GM18507 (cell line): ENCODE results near the gene RTF1.

ENCODE experiments used
- DNase-seq: peaks from one replicate; pipeline ENCODE4 v3.0.0; 2011; ENCODE audit warnings: low read depth; ENCODE audit not compliant: insufficient read length; ENCODE audit errors: extremely low spot score
- FAIRE-seq: peaks from 2 replicates; lab custom pipeline; 2011; peaks lifted over from hg19 to GRCh38; lab: Jason Lieb, UNC

RTF1 gene

DNA sequence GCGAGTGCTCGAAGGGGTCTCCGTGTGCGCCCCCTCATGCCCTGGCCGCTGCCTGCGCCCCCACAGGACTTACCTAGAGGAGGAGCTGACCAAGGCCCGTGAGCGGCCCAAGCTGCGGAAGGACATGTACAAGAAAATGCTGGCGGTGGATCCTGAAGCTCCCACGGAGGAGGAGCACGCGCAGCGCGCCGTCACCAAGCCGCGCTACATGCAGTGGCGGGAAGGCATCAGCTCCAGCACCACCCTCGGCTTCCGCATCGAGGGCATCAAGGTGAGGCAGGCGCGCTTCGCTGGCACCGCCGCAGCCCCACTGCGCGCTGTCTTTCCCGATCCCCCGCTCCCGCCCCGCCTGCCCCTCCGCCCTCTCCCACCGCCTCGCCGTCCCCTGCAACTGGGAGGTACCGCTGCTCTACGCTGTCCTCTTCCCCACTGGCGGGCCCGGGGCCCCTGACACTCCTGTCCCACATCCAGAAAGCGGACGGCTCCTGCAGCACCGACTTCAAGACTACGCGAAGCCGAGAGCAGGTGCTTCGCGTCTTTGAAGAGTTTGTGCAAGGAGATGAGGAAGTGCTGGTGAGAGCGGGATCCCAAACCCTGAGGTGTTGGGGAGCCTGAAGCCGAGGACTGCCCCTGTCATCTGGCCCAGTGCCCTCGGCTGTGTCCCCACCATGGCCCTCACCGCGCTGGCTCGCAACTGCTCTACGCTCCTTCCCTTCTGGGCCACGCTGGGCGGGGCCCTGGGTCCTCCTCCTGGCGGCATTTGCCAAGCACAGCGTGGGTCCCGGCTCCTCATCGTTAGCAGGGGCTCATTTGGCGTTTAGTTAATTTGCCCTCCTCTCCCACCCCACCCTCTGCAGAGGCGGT is 85.3 kb downstream of the RTF1 start:
- no peak for FAIRE-seq
- DNase-seq: no peak

DNA sequence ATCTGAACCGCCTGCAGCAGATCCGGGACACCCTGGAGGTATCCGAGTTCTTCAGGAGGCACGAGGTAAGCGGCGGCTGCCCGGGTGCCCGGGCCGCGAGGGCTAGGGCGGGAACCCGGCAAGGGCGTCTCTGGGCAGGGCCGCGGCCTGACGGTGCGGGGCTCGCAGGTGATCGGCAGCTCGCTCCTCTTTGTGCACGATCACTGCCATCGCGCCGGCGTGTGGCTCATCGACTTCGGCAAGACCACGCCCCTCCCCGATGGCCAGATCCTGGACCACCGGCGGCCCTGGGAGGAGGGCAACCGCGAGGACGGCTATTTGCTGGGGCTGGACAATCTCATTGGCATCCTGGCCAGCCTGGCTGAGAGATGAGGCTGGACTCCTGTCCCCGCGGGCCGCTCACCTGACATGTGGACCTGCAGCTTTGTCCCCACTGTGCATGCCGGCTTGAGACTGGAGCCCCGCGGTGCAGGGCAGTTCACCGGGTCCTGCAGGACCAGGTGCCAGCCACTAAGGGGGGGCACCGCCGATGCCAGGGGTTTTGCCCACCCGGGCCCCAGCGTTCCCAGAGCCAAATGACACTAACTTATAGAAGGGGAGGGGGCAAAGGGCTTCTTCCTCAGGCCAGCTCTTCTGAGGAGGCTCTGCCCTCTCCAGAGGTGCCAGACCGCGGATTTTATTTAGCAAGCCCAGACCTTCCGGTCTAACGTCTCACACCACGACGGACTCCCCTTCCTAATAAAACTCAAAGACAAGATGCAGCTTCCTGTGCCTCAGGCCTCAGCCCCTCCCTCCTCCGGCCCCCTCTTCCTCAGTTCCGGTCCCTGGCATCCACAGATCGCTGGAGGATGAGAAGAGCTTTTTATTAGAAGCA is 86.1 kb downstream of the RTF1 start:
- FAIRE-seq (no peak), DNase-seq (no peak)

DNA sequence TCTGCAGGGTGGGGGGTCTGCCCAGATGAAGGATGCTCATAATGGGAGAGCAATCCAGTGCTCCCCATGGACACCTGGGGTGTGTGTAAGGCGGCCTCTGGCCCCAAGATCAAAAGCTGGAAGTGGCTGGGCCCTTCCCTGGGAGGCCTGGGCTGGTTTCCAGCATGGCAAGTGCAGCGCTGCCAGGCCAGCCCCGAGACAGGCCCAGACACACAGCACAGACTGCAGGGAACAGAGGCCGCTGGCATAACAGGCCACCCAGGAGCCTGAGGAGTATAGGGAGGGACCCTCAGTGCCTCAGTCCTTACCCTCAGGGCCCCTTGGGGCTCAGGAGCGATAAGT is 86.7 kb downstream of the RTF1 start:
- DNase-seq: no peak
- FAIRE-seq: no peak

DNA sequence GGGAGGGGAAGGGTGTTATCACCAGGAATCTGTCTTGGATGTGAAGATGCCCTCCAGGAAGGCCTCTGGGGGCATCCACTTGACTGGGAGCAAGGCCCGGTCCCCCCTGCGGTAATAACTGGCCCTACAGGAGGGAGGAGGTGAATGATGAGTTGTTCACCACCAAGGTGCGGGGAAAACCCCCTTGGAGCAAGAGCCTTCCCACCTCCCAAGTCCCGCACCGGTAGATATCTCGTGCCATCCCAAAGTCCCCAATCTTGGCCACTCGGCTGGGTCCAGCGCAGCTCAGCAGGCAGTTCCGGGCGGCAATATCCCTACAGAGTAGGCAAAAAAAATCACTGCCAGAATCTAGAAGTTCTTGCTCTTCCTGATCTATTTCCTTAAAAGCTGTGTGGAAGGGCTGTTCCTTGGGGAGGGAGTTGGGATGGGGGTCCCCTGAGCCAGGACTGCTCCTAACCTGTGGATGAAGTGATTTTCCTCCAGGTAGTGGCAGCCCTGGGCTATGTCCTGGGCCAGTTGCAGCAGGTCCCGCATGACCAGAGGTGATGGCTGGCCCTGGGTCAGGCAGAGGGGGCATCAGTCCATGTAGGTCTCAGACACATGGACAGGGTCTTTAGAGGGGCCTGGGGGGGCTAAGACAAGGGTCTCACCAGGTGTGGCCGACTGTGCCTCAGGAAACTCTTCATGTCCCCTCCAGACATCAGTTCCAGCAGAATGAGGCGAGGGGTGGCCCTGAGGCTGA is 88.0 kb downstream of the RTF1 start:
- FAIRE-seq (no peak), DNase-seq (no peak)

- DNase-seq: no peak
- no peak for FAIRE-seq
These were observed 88.9 kb downstream of the RTF1 start for GRCh38 chr15:41505776-41506175.

DNA sequence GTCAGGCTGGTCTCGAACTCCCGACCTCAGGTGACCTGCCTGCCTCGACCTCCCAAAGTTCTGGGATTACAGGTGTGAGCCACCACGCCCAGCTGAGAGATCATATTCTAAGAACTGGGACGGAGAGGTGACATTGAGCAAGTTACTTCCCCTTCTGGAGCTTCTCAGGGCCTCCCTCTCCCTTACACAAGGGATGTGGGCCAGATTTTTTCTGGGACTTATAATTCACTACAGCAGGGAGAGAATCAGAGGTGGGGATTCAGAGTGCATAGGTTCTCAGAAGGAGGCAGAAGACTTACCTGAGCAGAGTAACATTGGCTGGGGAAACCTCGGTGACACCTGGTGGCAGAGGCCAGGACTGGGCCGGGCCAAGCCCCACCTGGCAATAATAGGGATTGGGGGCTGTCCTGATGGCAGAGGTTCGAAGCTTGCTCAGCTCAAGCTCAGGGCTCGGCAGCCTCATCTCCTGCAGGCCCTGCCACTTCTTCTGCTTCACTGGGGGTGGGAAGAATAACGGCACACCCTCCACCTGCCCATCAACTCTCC is 90.0 kb downstream of the RTF1 start:
- FAIRE-seq (no peak), DNase-seq (no peak)

DNA sequence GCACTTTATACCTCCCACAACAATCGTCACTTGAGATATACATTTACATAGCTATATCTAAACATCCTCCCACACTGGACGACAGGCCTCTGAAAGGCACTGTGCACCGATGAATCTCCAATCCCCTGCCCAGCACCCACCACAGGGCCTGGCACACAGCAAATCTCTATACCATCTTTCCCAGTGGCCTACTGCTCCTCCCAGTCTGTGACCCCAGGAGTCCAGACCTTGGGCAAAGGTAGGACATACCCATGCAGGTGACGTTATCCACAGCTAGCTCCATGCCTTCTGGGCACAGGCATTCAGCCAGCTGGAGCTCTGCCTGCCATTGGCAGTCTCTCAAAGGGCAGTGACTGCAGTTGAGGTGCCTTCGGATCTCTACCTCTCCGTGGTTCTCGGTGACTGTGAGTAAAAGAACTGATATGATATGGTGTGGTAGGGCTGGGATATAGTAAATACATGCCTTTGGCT is 91.0 kb downstream of the RTF1 start:
- FAIRE-seq (no peak), DNase-seq (no peak)

DNA sequence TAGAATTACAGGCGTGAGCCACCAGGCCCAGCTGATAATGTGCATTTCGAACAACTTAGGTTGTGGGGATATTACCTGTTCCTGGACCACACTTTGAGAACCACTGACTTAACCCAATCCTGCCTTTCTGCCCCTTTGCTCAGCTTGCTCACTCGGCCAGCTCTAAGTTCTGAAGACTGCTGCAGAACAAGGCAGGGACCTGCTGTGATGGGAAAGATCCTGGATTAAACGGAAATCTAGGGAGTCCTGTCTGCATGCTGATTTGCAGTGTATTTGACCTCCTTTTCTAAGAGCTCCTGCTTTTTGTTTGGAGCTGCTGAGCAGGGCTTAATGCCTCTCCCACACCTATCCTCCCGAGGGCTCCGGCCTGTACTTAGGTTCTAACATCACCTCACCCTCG is 93.8 kb downstream of the RTF1 start:
- DNase-seq (no peak), FAIRE-seq (no peak)

DNA sequence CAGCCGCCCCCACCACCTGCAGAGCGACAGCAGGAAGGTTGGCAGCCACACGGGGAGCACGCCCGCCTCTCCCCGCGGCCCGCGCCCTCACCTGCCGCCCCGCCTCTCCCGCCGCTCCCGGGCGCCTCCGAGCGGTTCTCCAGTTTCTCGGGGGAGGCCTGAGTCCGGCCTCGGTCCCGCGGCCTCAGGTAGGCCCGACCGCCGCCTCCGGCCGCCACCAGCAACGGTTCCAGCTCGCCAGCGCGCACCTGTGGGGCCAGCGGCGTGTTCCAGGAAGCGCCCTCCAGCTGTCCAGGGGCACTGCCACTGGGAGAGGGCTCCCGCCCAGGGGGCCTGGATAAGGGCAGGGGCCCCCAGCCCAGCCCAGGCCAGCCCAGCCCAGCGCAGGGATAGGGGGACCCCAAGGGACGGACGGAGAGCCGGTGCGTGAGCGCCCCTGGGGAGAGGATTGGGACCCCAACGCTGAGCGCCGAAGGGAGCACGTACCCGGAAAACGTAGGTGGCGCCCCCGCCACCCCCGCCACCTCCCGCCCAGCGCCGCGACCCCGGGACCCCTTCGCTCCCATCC is 94.5 kb downstream of the RTF1 start:
- no peak for FAIRE-seq

GRCh38 chr15:41511899-41512369 is 95.0 kb downstream of the RTF1 start:
- no peak for DNase-seq
- no peak for FAIRE-seq

More for the DNA sequence above, 94.5 kb downstream of the RTF1 start:
- no peak for DNase-seq

GRCh38 chr15:41512512-41512939 is 95.6 kb downstream of the RTF1 start:
- DNase-seq (no peak), FAIRE-seq (no peak)

GRCh38 chr15:41512940-41513505 is 96.1 kb downstream of the RTF1 start:
- no peak for DNase-seq
- peak; percentile 9 for FAIRE-seq

DNA sequence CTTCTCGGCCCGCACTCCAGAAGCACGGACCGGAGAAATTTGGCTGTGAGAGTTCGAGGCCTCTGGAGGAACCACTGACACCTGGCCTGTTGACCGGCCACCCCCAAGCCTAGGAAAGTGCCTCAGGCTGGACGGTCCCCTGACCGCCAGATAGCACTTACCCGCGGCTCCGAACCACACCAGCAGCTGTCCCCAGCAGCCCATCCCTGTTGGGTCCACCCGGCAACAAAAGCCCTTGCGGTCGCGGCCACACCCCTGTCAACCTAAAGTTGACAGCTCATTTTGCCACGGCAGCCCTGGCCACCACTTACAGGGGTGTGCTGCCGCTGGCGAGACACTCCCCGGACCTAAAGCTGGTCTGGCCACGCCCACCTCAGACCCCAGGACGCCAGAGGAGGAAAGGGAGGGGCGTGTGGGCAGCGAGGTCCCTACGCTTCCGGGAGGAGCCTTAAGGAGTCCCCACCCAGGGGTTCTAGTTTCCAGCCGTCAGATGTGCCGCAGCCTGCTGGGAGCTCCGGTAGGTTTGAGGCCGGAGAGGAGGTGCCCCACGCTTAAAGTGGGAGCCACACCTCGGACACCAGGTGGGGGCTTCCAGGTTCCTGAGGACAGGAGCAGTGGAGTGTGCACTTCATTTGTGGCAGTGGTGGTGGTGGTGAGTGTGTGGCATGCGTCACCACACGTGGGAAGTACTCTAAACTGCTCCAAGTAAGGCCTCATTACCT is 96.8 kb downstream of the RTF1 start, which contains the start of gene LTK:
Gene LTK (minus strand): TSS at position 322 of the 722 bp plus-strand sequence. CDS start 118 bp downstream, at position 204.
- DNase-seq (no peak), FAIRE-seq (peak; percentile 38)

- DNase-seq (no peak), FAIRE-seq (no peak)
These were observed 101.1 kb downstream of the RTF1 start for GRCh38 chr15:41517895-41518449.

GRCh38 chr15:41520636-41521035 is 103.7 kb downstream of the RTF1 start:
- no peak for FAIRE-seq

DNA sequence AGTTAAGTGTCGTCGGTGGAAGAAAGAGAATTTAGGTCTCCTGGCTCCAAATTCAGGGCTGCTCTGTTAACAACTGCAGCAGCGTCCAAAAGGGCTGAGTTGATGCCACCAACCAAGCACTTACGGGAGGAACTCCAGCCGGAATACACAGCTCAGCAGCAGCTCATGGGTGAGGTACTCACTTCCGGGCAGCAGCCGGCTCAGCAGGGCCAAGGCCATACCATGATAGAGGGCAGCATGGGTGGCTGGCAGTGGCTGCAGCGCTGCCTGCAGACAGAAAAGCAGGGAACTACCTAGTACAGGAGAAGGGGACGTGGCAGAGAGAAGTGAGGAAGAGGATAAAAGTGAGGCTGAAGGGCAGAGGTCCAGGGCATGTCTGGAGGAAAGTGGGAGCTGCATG is 104.7 kb downstream of the RTF1 start:
- FAIRE-seq: no peak

More at GRCh38 chr15:41520636-41521035, 103.7 kb downstream of the RTF1 start:
- no peak for DNase-seq

DNA sequence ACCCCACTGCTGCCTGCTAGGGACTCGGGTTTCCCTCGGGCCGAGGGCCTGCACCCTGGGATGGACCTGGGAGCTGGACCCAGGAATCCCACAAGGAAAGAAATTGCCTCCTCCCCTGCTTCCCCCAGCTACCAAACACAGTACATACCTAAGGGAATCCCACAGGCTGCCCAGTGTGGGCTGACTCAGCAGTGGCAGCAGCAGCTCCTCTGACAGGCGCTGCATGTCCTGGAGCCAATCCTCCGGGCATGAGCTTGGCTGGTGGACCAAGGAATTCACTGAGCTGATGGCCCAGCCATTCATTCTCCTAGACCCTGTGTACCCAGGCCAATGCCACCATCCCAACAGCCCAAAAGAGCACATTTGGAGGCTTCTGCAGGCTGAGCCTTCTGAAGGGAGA is 106.2 kb downstream of the RTF1 start:
- DNase-seq (no peak), FAIRE-seq (no peak)

More for the DNA sequence above, 104.7 kb downstream of the RTF1 start:
- no peak for DNase-seq
